Body of pancreas (tissue), 4 donors: Measurements from ENCODE around the gene PPP1R13L. TPM values are rescaled to one million over a fixed set of nuclear protein-coding genes. Genes with fewer than 3 reads are reported as not detected.

ENCODE experiments used
- ATAC-seq: fragments of 150-250 bp; one replicate; pipeline ENCODE4 v1.9.1; 2016
- DNase-seq, 4 donors: peaks; one replicate each; pipeline ENCODE4 v3.0.0-alpha.2; 2019
- H3K27ac ChIP-seq, 4 donors: fragments of 200-600 bp; sonication (generic); 1 replicate in 3 of 4; 2 replicates in 1 of 4; pipeline versions ENCODE4 v1.5.1 to v1.6.1; 2016 to 2019; ENCODE audit warnings: mild to moderate bottlenecking in 1 of 4, mixed read lengths in 1 of 4, moderate library complexity in 1 of 4
- H3K27me3 ChIP-seq, 2 donors: fragments of 200-600 bp; sonication (generic); one replicate each; pipeline ENCODE4 v1.6.0; 2016; ENCODE audit warnings: mild to moderate bottlenecking in 1 of 2
- H3K36me3 ChIP-seq, 2 donors: fragments of 200-600 bp; sonication (generic); replicated peaks in 1 of 2; 2 replicates each; pipeline ENCODE4 v1.5.1; 2016; ENCODE audit warnings: low read depth in 2 of 2; ENCODE audit not compliant: insufficient read depth in 1 of 2
- H3K4me1 ChIP-seq: fragments of 200-600 bp; sonication (generic); one replicate; pipeline ENCODE4 v1.6.0; 2016
- H3K4me3 ChIP-seq, 2 donors: fragments of 200-600 bp; sonication (generic); 1 replicate in 1 of 2; 2 replicates in 1 of 2; pipeline ENCODE4 v1.5.1; 2016 to 2019
- H3K9me3 ChIP-seq, 3 donors: fragments of 200-600 bp; sonication (generic); 1 replicate in 2 of 3; 2 replicates in 1 of 3; pipeline ENCODE4 v1.5.1; 2016
- POLR2A ChIP-seq, 3 donors: fragments of 450-650 bp; IDR thresholded peaks; one replicate each; pipeline ENCODE4 v1.6.1; 2016; ENCODE audit warnings: antibody characterized with exemption in 3 of 3, mild to moderate bottlenecking in 2 of 3
- WGBS, 2 donors: methylation state at CpG; one replicate each; pipeline ENCODE4 v1.1.5; 2017; 5-methylcytosine and 5-hydroxymethylcytosine counted together
- intact Hi-C: fragments of 100-400 bp; cut with DNase I; formaldehyde crosslinking; loops from one replicate; pipeline ENCODE4 v1.15.1; 2023
- total RNA-seq, 2 donors: library from RNA; depleted of rRNA; stranded (reverse); fragments of >200 nt; gene quantifications; one replicate each; pipeline ENCODE4 v1.1.0, GENCODE V29; 2016
- TF ChIP-seq, protein P1 (sequence below), 7 experiments: fragments of 450-650 bp in 4 of 7; fragments of 200-600 bp in 3 of 7; sonication (generic) in 3 of 7; IDR thresholded peaks; one replicate each; pipeline ENCODE4 v1.5.1; 2016 to 2019; ENCODE audit warnings: antibody characterized with exemption in 7 of 7

PPP1R13L gene
- total RNA-seq, 2 donors from 2014 or later = 26.4 to 32.9 TPM

DNA sequence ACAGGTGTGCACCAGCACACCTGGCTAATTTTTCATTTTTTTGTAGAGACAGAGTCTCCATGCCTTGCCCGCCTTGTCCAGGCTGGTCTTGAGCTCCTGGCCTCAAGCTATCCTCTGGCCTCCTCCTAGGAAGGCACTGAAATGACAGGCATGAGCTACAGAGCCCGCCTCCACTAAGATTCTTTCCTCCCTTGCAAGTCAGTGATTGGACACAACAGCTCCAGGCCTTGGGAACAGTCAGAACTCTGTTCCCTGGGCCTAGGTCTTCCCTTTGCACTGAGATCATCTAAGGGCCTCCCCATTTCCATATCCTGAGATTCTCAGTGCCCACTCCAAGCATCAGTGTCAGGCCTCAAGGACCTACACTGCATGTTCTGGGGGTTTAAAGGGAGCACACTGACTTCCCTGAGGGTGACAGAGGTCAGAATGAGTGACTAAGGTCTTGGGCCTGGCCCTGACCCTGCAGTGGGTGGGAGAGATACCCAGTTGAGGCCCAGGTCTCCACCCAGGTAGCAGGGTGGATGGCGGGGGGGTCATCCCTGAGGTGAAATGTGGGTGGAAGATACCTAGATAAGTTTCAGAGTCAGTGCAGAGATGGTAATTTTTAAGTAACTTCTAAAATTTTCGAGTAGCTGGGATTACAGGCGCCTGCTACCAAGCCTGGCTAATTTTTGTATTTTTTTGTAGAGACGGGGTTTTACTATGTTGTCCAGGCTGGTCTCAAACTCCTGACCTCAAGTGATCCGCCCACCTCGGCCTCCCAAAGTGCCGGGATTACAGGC is 36.2 kb upstream of the PPP1R13L start:
- no peak overlapping the region for H3K4me3 ChIP-seq
- H3K36me3 ChIP-seq = no peaks in the 10 kb centered on the region
- intact Hi-C loops = no loop called here
- H3K9me3 ChIP-seq = no peaks in the 10 kb centered on the region
- TF ChIP-seq POLR2A (IDR thresholded peaks at IDR 0.05) = no peak
- TF ChIP-seq, protein P1, sequence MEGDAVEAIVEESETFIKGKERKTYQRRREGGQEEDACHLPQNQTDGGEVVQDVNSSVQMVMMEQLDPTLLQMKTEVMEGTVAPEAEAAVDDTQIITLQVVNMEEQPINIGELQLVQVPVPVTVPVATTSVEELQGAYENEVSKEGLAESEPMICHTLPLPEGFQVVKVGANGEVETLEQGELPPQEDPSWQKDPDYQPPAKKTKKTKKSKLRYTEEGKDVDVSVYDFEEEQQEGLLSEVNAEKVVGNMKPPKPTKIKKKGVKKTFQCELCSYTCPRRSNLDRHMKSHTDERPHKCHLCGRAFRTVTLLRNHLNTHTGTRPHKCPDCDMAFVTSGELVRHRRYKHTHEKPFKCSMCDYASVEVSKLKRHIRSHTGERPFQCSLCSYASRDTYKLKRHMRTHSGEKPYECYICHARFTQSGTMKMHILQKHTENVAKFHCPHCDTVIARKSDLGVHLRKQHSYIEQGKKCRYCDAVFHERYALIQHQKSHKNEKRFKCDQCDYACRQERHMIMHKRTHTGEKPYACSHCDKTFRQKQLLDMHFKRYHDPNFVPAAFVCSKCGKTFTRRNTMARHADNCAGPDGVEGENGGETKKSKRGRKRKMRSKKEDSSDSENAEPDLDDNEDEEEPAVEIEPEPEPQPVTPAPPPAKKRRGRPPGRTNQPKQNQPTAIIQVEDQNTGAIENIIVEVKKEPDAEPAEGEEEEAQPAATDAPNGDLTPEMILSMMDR (IDR thresholded peaks at IDR 0.05) = no peak
- DNase-seq (no peak), ATAC-seq (no peak)
- no peaks in the 10 kb centered on the region for H3K27me3 ChIP-seq
- peaks cover 27% of the 10 kb centered on the region for H3K4me1 ChIP-seq
- WGBS, 2 donors = 80 to 89% methylated on average over 8 to 9 of the region's 9 CpGs
- H3K27ac ChIP-seq = no peak overlapping the region

DNA sequence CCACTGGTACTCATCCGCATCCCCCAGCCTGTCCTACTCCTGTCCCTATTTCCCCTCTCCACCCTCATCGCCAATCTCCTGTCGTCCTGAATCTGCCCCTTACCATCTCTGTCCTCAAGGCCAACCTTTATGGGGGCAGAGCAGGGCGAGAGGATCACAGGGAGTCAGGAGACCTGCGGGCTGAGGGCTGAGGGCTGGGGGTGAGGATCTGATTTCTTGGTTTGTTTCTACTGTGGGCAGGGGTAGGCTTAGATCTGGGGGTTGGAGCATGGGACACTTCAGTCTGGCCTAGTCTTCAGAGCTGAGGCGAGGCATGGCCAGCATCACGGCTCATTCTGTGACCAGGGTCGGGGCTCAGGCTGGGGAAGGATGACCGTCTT is 35.4 kb upstream of the PPP1R13L start:
- H3K27me3 ChIP-seq = no peaks in the 10 kb centered on the region
- DNase-seq (no peak), ATAC-seq (no peak)
- peak overlapping the region; percentile 63 to 91 (median 88) for H3K27ac ChIP-seq
- no peaks in the 10 kb centered on the region for H3K36me3 ChIP-seq
- peaks cover 27% of the 10 kb centered on the region for H3K4me1 ChIP-seq
- intact Hi-C loops = no loop called here
- no peak overlapping the region for H3K4me3 ChIP-seq
- no peaks in the 10 kb centered on the region for H3K9me3 ChIP-seq
- TF ChIP-seq, protein P1 (IDR thresholded peaks at IDR 0.05) = no peak
- no peak for TF ChIP-seq POLR2A (IDR thresholded peaks at IDR 0.05)
- WGBS, 2 donors = 47 to 68% methylated on average over 5 to 9 of the region's 9 CpGs

DNA sequence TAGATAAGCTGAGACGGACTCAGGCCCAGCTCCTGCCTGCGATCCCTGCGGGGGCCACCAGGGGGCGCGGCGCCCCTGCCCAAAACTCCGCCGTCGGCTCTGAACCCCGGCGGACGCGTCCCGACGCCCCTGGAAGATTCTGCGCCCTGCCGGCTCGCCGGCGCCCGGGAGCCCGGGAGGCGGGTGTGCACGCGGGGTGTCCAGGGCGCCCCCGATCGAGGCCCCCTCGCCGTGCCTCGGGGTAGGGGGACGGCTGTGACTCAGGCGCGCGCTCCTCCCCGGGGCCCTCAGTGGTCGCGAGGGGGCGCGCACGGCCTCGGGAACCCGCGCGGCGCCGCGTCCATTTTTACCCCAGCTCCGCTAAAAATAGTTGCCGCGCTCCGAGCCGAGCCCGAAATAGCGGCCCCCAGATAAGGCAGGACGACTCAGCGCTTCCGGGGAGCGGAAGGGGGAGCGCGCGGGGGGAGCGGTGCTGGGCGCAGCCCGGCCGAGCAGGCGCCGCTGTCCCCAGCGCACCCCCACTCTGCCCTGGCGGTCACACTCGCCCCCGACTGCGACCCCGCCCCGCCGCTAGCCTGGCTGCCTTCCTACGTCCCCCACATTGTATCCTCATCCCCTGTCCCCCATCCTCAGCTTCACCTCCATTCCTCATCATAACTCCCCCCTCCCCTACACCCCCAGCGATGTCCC is 34.8 kb upstream of the PPP1R13L start:
- 1% methylated on average over 20 to 53 of the region's 78 CpGs for WGBS, 2 donors
- H3K9me3 ChIP-seq = no peaks in the 10 kb centered on the region
- no peaks in the 10 kb centered on the region for H3K27me3 ChIP-seq
- peak overlapping the region; percentile 30 to 63 for H3K4me3 ChIP-seq
- peak overlapping the region; percentile 63 to 91 (median 88) for H3K27ac ChIP-seq
- DNase-seq = peak; percentile 78 to 85 (median 82)
- peak; percentile 57 for ATAC-seq
- intact Hi-C loops = loop anchor here (5.0 kb wide), 1 partner anchor 43 kb away; no protein-coding TSS in a partner anchor
- no peaks in the 10 kb centered on the region for H3K36me3 ChIP-seq
- peak in 2 of 3 donors; percentile 5 to 27 for TF ChIP-seq POLR2A (IDR thresholded peaks at IDR 0.05)
- TF ChIP-seq, protein P1 (IDR thresholded peaks at IDR 0.05) = peak; percentile 96 to 100 (median 98)
- H3K4me1 ChIP-seq = peaks cover 23% of the 10 kb centered on the region

DNA sequence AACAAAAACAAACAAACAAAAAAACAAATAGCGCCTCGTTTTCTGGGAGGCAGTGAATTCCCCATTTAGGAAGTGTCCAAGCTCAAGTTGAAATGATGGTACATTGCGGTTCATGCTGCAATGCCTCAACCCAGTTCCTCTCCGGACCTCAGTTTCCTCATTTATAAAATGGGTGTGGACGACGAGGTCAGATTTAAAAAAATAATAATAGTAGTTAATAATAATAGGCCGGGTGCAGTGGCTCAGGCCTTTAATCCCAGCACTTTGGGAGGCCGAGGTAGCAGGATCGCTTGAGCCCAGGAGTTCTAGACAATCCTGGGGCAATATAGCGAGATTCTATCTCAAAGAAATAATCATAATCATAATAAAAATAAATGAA is 34.3 kb upstream of the PPP1R13L start:
- Histone ChIP-seq H3K27me3 (no peaks in the 10 kb centered on the region), H3K36me3 (no peaks in the 10 kb centered on the region), H3K27ac (peak overlapping the region in 3 of 4 donors; percentile 87 to 91 (median 90)), H3K9me3 (no peaks in the 10 kb centered on the region), H3K4me3 (peak overlapping the region in 1 of 2 donors; percentile 63), H3K4me1 (peaks cover 17% of the 10 kb centered on the region)
- WGBS, 2 donors = 24 to 25% methylated on average over 10 of the region's 10 CpGs
- no peak for DNase-seq
- intact Hi-C loops = loop anchor here (5.0 kb wide), 1 partner anchor 43 kb away; no protein-coding TSS in a partner anchor
- no peak for ATAC-seq
- no peak for TF ChIP-seq POLR2A (IDR thresholded peaks at IDR 0.05)
- TF ChIP-seq, protein P1 (IDR thresholded peaks at IDR 0.05) = no peak
